Ishikawa (cell line): ENCODE data around the gene C16orf78.

Source experiments
- CEBPB ChIP-seq: IDR thresholded peaks from 2 replicates; pipeline ENCODE4 v1.6.1; 2012
- CREB1 ChIP-seq: IDR thresholded peaks from 2 replicates; pipeline ENCODE4 v1.6.1; 2012; ENCODE audit warnings: low read depth
- EGR1 ChIP-seq: IDR thresholded peaks from 2 replicates; pipeline ENCODE4 v1.6.1; 2012
- EP300 ChIP-seq: IDR thresholded peaks from 2 replicates; pipeline ENCODE4 v1.6.1; 2012; ENCODE audit warnings: borderline replicate concordance
- FOXM1 ChIP-seq: IDR thresholded peaks from 2 replicates; pipeline ENCODE4 v1.6.1; 2012; ENCODE audit warnings: low read depth, borderline replicate concordance
- NFIC ChIP-seq: IDR thresholded peaks from 2 replicates; pipeline ENCODE4 v1.6.1; 2012
- RAD21 ChIP-seq: IDR thresholded peaks from 2 replicates; pipeline ENCODE4 v1.6.1; 2012; ENCODE audit warnings: low read depth
- TAF1 ChIP-seq: IDR thresholded peaks from 2 replicates; pipeline ENCODE4 v1.6.1; 2012; ENCODE audit warnings: low read depth, mild to moderate bottlenecking
- TCF12 ChIP-seq: IDR thresholded peaks from 2 replicates; pipeline ENCODE4 v1.6.1; 2012; ENCODE audit warnings: low read depth
- TEAD4 ChIP-seq: IDR thresholded peaks from 2 replicates; pipeline ENCODE4 v1.6.1; 2012
- YY1 ChIP-seq: IDR thresholded peaks from 2 replicates; pipeline ENCODE4 v1.6.1; 2012; ENCODE audit warnings: low read depth
- ZBTB7A ChIP-seq: IDR thresholded peaks from 2 replicates; pipeline ENCODE4 v1.6.1; 2012; ENCODE audit warnings: low read depth
- TF ChIP-seq, protein P1 (sequence below): IDR thresholded peaks from 2 replicates; pipeline ENCODE4 v1.6.1; 2012
- TF ChIP-seq, protein P2 (sequence below): IDR thresholded peaks from 2 replicates; pipeline ENCODE4 v1.6.1; 2012; ENCODE audit warnings: low read depth, mild to moderate bottlenecking
- TF ChIP-seq, protein P3 (sequence below): IDR thresholded peaks from 2 replicates; pipeline ENCODE4 v1.6.1; 2012

C16orf78 gene

DNA sequence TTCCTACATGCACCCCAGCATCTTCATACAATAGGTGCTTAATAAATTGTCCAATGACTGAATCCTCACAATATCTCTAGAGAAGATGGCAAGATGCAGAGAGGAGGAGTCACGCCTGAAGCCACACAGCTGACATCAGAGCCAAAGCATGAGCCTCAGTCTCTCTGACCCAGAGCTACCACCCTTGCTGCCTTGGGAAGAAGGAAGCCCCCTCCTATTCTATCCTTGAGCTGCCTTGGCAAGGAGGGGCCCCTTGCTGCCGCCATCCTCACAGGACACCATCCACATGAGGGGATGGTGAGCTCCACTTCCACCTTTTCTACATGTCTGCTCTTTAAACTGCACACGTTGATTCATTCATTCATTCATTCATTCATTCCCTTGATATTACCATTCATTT is 37.0 kb upstream of the C16orf78 start:
- TF ChIP-seq TCF12, result no peak
- no peak for TF ChIP-seq EP300
- TF ChIP-seq, protein P1, sequence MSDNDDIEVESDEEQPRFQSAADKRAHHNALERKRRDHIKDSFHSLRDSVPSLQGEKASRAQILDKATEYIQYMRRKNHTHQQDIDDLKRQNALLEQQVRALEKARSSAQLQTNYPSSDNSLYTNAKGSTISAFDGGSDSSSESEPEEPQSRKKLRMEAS, result no peak
- no peak for TF ChIP-seq CEBPB
- no peak for TF ChIP-seq ZBTB7A
- TF ChIP-seq, protein P2, sequence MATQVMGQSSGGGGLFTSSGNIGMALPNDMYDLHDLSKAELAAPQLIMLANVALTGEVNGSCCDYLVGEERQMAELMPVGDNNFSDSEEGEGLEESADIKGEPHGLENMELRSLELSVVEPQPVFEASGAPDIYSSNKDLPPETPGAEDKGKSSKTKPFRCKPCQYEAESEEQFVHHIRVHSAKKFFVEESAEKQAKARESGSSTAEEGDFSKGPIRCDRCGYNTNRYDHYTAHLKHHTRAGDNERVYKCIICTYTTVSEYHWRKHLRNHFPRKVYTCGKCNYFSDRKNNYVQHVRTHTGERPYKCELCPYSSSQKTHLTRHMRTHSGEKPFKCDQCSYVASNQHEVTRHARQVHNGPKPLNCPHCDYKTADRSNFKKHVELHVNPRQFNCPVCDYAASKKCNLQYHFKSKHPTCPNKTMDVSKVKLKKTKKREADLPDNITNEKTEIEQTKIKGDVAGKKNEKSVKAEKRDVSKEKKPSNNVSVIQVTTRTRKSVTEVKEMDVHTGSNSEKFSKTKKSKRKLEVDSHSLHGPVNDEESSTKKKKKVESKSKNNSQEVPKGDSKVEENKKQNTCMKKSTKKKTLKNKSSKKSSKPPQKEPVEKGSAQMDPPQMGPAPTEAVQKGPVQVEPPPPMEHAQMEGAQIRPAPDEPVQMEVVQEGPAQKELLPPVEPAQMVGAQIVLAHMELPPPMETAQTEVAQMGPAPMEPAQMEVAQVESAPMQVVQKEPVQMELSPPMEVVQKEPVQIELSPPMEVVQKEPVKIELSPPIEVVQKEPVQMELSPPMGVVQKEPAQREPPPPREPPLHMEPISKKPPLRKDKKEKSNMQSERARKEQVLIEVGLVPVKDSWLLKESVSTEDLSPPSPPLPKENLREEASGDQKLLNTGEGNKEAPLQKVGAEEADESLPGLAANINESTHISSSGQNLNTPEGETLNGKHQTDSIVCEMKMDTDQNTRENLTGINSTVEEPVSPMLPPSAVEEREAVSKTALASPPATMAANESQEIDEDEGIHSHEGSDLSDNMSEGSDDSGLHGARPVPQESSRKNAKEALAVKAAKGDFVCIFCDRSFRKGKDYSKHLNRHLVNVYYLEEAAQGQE, result no peak
- TF ChIP-seq, protein P3, sequence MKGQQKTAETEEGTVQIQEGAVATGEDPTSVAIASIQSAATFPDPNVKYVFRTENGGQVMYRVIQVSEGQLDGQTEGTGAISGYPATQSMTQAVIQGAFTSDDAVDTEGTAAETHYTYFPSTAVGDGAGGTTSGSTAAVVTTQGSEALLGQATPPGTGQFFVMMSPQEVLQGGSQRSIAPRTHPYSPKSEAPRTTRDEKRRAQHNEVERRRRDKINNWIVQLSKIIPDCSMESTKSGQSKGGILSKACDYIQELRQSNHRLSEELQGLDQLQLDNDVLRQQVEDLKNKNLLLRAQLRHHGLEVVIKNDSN, result no peak
- no peak for TF ChIP-seq TEAD4
- TF ChIP-seq YY1, result no peak
- no peak for TF ChIP-seq FOXM1
- no peak for TF ChIP-seq TAF1
- no peak for TF ChIP-seq CREB1
- no peak for TF ChIP-seq RAD21

DNA sequence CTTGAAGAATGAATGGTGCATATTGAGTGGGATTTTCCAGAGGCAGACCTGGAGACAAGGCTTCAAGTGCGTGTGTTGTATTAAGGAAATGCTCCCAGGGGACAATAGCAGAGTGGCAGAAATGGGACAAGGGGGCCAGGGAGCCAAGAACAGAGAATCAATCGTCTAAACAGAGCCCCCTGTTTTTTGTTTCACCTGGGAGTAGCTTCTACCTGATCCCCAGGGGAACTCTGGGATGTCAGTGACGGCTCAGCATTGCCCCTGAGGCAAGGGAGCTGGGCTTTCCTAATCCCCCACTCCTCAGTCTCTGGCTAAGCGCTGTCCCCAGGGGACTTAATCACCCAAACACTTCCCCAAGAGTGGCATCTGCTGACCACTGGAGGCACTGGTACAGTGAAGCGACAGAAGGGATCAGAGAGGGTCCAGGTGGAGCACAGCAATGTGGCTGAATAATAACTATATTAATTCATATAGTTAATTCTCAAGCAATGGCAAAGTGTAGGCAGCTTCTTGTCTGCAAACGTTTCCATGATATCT is 35.7 kb upstream of the C16orf78 start:
- TF ChIP-seq YY1 (no peak), EP300 (no peak), CREB1 (no peak)

DNA sequence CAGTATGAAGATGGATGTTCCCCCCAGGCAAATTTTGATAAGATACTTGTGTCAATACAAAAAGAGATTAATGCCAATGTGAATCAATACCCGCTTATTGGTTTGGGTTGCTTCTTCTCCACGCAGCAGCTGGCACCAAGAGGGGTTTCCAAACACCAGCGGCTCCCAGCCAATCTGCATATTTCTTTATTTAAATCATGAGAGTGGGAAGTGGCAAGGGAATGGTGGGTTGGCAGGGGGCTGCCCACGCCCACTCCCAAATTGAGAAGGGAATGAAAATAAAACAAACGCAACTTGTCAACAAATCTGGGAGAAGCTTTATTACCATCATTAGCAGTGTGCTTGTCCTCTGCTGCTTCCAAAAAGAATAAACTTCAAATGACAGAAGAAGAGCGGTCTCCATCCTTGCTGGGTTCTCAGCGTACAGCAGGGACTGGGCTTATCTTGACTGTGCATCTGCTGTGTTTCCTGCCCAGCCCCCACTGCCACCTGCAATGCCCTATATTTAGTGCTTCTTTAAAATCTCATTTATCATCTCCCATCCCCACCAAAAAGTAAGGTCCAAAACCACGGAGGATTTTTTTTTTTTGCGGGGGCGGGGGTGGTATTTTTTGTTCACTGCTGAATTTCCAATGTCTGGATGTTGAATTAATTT is 34.9 kb upstream of the C16orf78 start:
- TF ChIP-seq ZBTB7A (no peak), YY1 (no peak), CREB1 (no peak)
- TF ChIP-seq, protein P1, result no peak

DNA sequence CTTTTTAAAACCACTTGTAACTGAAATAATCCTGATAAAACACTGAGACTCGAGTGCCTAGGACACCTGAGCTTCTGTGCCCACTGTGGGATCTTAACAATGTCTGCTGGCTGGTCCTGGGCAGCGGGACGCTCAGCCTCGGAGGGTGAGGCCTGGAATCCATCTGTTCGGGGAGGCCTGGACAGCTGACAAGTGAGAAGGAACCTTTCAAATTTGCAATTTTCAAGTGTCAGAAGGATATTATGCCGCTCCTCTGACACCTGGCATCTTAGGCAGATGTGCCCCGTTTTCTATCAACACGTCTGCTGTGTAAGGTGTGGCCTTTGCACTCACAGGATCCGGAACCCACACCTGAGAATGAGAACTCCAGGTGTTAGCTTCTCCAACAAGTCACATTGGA is 33.1 kb upstream of the C16orf78 start:
- TF ChIP-seq, protein P1, result no peak
- TF ChIP-seq RAD21 (no peak), TAF1 (no peak), CEBPB (no peak), YY1 (no peak), ZBTB7A (no peak), CREB1 (no peak), EGR1 (no peak), TEAD4 (no peak), EP300 (no peak), FOXM1 (no peak), NFIC (no peak), TCF12 (no peak)
- TF ChIP-seq, protein P2, result no peak
- TF ChIP-seq, protein P3, result no peak

DNA sequence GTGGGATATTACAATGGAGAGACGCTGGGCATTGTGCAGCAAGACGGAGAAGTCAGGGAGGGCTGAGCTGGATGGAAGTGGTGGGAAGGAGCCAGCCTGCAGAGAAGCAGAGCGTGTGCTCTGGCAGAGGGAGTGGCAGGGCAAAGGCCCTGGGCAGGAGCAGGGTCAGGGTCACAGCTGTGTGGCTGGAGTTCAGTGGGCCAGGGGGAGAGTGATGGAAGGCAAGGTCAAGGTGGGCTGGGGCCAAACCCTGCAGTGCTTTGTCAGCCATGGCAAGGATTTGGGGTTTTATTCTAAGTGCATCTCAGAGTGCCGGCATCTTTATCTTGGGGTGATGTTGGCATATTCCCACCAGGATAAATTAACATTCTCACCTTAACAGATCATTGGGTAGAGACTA is 31.9 kb upstream of the C16orf78 start:
- TF ChIP-seq ZBTB7A, result no peak
- no peak for TF ChIP-seq RAD21
- no peak for TF ChIP-seq NFIC
- TF ChIP-seq EP300, result no peak
- TF ChIP-seq TCF12, result no peak
- TF ChIP-seq TAF1, result no peak
- no peak for TF ChIP-seq CREB1
